ENCODE measurements around the gene ZNF586.

ZNF586 gene

DNA sequence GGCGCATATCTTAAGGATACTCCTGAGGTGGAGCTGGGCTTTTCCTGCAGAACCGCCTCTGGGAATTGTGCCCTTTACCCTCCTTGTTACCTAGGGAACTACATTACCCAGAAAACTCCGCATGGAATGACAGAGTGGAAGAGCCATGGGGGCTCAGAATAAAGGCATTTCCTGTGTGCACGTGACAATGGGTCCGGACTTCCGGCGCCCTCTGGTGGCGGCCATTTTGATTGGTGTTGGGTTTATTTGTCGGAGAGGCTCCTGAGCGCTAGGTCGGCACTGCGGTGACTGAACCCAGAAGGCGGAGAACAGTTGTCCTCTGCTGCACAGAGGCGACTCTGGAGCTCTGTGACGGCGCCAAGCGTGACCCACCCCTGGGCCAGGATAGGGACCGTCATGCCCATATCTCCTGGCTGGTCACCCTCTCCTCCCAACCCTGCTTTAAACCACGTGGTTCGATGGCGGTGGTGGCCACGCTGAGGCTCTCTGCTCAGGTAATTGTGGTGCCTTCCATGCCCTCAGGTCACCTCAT is 60.7 kb downstream of the ZNF586 start, which contains the start of gene ZNF587B:
Gene ZNF587B, plus strand, starts transcription at position 229 of the 532 bp plus-strand sequence. Its CDS starts 230 bp downstream, at position 459.
- TF ChIP-seq, protein P1, sequence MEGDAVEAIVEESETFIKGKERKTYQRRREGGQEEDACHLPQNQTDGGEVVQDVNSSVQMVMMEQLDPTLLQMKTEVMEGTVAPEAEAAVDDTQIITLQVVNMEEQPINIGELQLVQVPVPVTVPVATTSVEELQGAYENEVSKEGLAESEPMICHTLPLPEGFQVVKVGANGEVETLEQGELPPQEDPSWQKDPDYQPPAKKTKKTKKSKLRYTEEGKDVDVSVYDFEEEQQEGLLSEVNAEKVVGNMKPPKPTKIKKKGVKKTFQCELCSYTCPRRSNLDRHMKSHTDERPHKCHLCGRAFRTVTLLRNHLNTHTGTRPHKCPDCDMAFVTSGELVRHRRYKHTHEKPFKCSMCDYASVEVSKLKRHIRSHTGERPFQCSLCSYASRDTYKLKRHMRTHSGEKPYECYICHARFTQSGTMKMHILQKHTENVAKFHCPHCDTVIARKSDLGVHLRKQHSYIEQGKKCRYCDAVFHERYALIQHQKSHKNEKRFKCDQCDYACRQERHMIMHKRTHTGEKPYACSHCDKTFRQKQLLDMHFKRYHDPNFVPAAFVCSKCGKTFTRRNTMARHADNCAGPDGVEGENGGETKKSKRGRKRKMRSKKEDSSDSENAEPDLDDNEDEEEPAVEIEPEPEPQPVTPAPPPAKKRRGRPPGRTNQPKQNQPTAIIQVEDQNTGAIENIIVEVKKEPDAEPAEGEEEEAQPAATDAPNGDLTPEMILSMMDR (IDR thresholded peaks at IDR 0.05; ENCODE audit: low read depth, low read length) = peak; percentile 48
- Histone ChIP-seq H3K4me3 (ENCODE audit: low read depth, low read length) (no peak within 1 kb of the TSS), H3K36me3 (peaks cover 22% of the 10 kb centered on the region), H3K4me1 (no peaks in the 10 kb centered on the region), H3K9me3 (no peaks in the 10 kb centered on the region), H3K27me3 (no peaks in the 10 kb centered on the region)
- peak; percentile 52 for DNase-seq
